BJ (cell line): Measurements from ENCODE around the gene TRIM54. TPM values are rescaled to one million over a fixed set of nuclear protein-coding genes. Genes with fewer than 3 reads are reported as not detected.
"Not testable (repeated sequence)": the region's sequence is repeated elsewhere in the genome, so short reads cannot be mapped to it uniquely, and the experiment has no call there.

Experiments used
- CTCF ChIA-PET: fragments of 350-600 bp; formaldehyde crosslinking; extraction: SDS; loops from one replicate; lab custom pipeline; 2021; ENCODE audit warnings: antibody characterized with exemption, inconsistent platforms; lab: Yijun Ruan, JAX
- POLR2A ChIA-PET: fragments of 300-600 bp; sonication (Branson Sonifier 250); formaldehyde crosslinking; extraction: SDS; loops from one replicate; lab custom pipeline; 2021; ENCODE audit warnings: antibody characterized with exemption; lab: Charles Lee
- DNase-seq: peaks from one replicate; pipeline ENCODE4 v3.0.0-alpha.2; 2011; ENCODE audit warnings: low read depth
- H3K27me3 ChIP-seq: 2 replicates; pipeline ENCODE4 v1.6.0; 2011; ENCODE audit warnings: low read length; ENCODE audit not compliant: control insufficient read depth, insufficient read depth
- H3K36me3 ChIP-seq: 2 replicates; pipeline ENCODE4 v1.5.1; 2011; ENCODE audit warnings: low read length; ENCODE audit not compliant: control insufficient read depth, insufficient read depth
- H3K4me3 ChIP-seq: 2 replicates; pipeline ENCODE4 v1.5.1; 2011; ENCODE audit warnings: low read depth, mild to moderate bottlenecking, control low read depth, low read length
- CTCF ChIP-seq: IDR thresholded peaks from 2 replicates; pipeline ENCODE4 v1.5.1; 2011; ENCODE audit warnings: low read depth, mild to moderate bottlenecking, control low read depth, inconsistent platforms, low read length, moderate library complexity; ENCODE audit not compliant: insufficient read depth
- polyA plus RNA-seq: library from polyadenylated mRNA; depleted of rRNA; stranded (reverse); fragments of >200 nt; gene quantifications from 2 replicates; pipeline ENCODE4 v1.2.3, GENCODE V29; 2011

Gene TRIM54
- polyA plus RNA-seq, 1 experiment = not detected

GRCh38 chr2:27294928-27295327 is 12.7 kb downstream of the TRIM54 start:
- Histone ChIP-seq H3K4me3 (no peak overlapping the region), H3K36me3 (no peaks in the 10 kb centered on the region), H3K27me3 (peaks cover 11% of the 10 kb centered on the region)
- no peak for DNase-seq
- ChIA-PET POLR2A (no interaction called here), CTCF (interaction anchor here (1.0 to 7.5 kb wide), 3 partner anchors 9 to 15 kb away, joined by 4 to 66 read pairs (median 43); partner anchors contain the start of gene TRIM54)
- no peak for TF ChIP-seq CTCF

GRCh38 chr2:27296481-27296880 is 14.3 kb downstream of the TRIM54 start:
- no peak for TF ChIP-seq CTCF
- H3K4me3 ChIP-seq = no peak overlapping the region
- no peaks in the 10 kb centered on the region for H3K36me3 ChIP-seq
- ChIA-PET CTCF (interaction anchor here (0.7 to 1.0 kb wide), 3 partner anchors 8 to 17 kb away, joined by 3 to 7 read pairs (median 4); no protein-coding TSS in a partner anchor), POLR2A (no interaction called here)
- DNase-seq = no peak
- peaks cover 10% of the 10 kb centered on the region for H3K27me3 ChIP-seq

- TF ChIP-seq CTCF = no peak
- ChIA-PET CTCF (interaction anchor here (0.7 to 1.0 kb wide), 3 partner anchors 9 to 17 kb away, joined by 3 to 7 read pairs (median 4); no protein-coding TSS in a partner anchor), POLR2A (no interaction called here)
- DNase-seq = no peak
- peaks cover 5% of the 10 kb centered on the region for H3K27me3 ChIP-seq
- no peak overlapping the region for H3K4me3 ChIP-seq
- no peaks in the 10 kb centered on the region for H3K36me3 ChIP-seq
Measured at GRCh38 chr2:27297195-27297594, 15.0 kb downstream of the TRIM54 start.

- Histone ChIP-seq H3K36me3 (no peaks in the 10 kb centered on the region), H3K4me3 (no peak overlapping the region), H3K27me3 (peaks cover 5% of the 10 kb centered on the region)
- no peak for DNase-seq
- POLR2A ChIA-PET = no interaction called here
- TF ChIP-seq CTCF = no peak
- CTCF ChIA-PET = interaction anchor here (0.6 to 1.7 kb wide), 5 partner anchors 16 to 343 kb away, joined by 3 to 8 read pairs (median 4); partner anchors contain the start of gene TRIM54
Measured at GRCh38 chr2:27298391-27299080, 16.3 kb downstream of the TRIM54 start.

- CTCF ChIA-PET = interaction anchor here (1.7 to 1.9 kb wide), 2 partner anchors 20 to 45 kb away, joined by 4 to 5 read pairs; no protein-coding TSS in a partner anchor
- peaks cover 10% of the 10 kb centered on the region for H3K27me3 ChIP-seq
- DNase-seq, H3K4me3 ChIP-seq, H3K36me3 ChIP-seq, POLR2A ChIA-PET: not testable (repeated sequence)
Measured at GRCh38 chr2:27300606-27301005, 18.4 kb downstream of the TRIM54 start.
